ENCODE results near the gene HDAC9.
"Not testable (repeated sequence)": the region's sequence is repeated elsewhere in the genome, so short reads cannot be mapped to it uniquely, and the experiment has no call there.

Gene HDAC9

GRCh38 chr7:18993933-18994668 lies 498.6 kb downstream of the HDAC9 start:
- peak; percentile 22 for DNase-seq (ENCODE audit: insufficient read length, low spot score)
- no peak for FAIRE-seq

GRCh38 chr7:18995270-18995671 lies 499.7 kb downstream of the HDAC9 start:
- DNase-seq (ENCODE audit: insufficient read length, low spot score): no peak
- FAIRE-seq: no peak

DNA sequence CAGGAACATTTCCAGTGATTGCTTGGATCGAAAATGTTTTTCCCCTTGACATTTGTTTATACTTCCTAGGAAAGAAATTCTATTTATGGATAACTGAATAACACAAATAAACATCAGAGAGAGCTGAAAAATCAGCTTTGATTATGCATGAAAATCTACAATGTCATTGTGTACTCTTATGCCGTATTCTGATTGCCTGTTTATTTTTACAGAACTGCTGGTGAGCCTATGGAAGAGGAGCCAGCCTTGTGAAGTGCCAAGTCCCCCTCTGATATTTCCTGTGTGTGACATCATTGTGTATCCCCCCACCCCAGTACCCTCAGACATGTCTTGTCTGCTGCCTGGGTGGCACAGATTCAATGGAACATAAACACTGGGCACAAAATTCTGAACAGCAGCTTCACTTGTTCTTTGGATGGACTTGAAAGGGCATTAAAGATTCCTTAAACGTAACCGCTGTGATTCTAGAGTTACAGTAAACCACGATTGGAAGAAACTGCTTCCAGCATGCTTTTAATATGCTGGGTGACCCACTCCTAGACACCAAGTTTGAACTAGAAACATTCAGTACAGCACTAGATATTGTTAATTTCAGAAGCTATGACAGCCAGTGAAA lies 500.4 kb downstream of the HDAC9 start:
- FAIRE-seq (no peak), DNase-seq (ENCODE audit: insufficient read length, low spot score) (no peak)

GRCh38 chr7:18996583-18996982 lies 501.0 kb downstream of the HDAC9 start:
- no peak for FAIRE-seq
- no peak for DNase-seq (ENCODE audit: insufficient read length, low spot score)

DNA sequence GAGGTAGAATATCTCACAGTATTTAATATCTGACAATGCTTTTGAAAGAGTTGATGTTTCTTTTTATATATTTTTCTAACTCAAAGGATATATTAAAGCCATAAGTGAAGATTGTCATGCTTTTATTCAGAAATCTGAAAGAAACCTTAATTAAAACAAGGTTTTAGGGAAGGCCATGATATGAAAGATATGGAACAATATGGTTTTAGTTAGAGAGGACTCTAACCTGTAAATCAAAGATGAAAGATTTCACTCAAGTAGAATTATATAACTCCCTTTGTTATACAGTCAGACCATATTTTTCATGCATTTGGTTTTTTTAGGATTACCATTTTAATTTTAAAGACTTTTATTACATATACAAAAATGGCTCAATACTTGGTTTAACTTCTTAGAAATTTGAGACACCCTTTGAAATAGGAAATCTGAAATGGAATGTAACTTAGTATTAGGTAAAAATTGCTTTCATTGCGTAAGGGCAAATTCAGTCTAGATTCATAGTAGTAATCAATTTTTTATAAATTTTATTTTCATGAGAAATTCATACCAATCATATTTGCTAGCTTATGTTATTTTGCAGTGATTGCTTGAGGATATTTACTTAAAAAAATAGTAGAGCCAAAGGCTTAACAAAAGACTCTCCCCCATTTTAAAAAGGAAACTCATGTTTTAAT lies 502.1 kb downstream of the HDAC9 start:
- DNase-seq (ENCODE audit: insufficient read length, low spot score): no peak
- no peak for FAIRE-seq

- FAIRE-seq (no peak), DNase-seq (ENCODE audit: insufficient read length, low spot score) (no peak)
These were observed 504.9 kb downstream of the HDAC9 start for GRCh38 chr7:19000410-19000809.

GRCh38 chr7:19001854-19002253 lies 506.3 kb downstream of the HDAC9 start:
- FAIRE-seq (no peak), DNase-seq (ENCODE audit: insufficient read length, low spot score) (no peak)

DNA sequence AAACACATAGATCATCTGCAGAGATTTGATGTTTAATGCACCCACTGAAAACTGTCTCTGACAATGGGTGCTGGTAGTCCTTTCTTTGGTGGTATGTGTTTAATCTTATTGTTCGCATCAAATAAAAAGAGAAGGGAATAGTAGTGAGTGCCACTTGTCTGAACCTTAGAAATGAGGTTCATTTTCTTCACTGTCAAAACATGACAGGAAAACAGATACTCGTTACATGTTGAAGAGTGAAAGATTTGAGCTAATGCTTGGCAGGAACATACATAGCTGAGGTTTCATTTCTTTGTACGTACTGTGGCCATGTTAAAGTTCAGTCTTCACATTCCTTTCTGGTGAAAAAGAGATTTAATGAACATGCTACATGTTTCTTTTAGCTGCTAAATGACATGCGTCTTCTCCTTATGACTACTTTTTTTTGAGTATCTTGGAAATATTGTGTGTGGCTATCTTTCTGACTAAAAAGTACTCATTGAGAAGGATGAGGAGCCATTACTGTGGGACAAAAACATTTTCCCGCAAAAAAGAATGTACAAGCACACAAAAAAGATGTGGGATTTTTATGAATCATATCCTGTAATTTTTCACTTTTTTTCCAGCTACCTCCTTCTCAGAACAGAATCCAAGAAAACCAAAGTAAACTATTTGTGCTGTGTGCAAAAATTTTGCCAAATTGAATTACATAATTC lies 513.8 kb downstream of the HDAC9 start:
- FAIRE-seq: no peak

DNA sequence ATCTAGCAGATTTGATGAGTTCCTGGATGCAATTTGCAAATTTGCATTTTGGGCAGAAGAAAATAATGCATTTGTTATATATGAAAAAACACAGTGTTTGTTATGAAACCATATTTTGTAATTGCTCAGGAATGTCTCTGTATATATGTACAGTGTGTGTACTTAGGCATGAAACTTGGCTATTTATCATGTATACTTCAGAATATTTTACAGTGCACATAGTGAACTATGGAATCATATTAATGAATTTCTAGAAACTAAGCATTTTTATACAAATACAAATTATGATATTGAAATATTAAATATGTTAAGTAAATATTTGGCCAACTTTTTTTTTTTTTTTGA lies 514.4 kb downstream of the HDAC9 start:
- FAIRE-seq (no peak), DNase-seq (ENCODE audit: insufficient read length, low spot score) (no peak)

More for the DNA sequence above, 513.8 kb downstream of the HDAC9 start:
- DNase-seq (ENCODE audit: insufficient read length, low spot score): no peak

- no peak for FAIRE-seq
- DNase-seq (ENCODE audit: insufficient read length, low spot score): no peak
These were observed 515.7 kb downstream of the HDAC9 start for GRCh38 chr7:19011212-19011611.

GRCh38 chr7:19015098-19015497 lies 519.5 kb downstream of the HDAC9 start:
- FAIRE-seq: no peak
- no peak for DNase-seq (ENCODE audit: insufficient read length, low spot score)

DNA sequence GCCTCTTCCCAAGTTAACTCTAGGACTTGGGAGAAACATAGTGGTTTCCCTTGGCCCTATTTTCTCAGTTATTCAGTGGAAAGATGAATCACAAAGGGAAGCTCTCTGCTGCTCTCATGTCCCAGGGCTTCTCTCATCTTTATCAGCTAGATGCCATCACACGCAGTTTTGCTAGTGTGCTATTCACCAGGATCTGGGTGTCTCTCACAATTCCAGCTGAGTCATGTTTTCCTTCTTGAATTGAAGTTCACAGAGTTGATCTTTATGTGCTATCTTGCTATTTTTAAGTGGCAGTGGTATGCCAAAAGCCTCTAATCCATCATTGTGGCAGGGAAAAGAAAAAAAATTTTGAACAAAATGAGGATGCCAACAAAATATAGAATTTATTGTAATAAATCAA lies 520.6 kb downstream of the HDAC9 start:
- FAIRE-seq: no peak

DNA sequence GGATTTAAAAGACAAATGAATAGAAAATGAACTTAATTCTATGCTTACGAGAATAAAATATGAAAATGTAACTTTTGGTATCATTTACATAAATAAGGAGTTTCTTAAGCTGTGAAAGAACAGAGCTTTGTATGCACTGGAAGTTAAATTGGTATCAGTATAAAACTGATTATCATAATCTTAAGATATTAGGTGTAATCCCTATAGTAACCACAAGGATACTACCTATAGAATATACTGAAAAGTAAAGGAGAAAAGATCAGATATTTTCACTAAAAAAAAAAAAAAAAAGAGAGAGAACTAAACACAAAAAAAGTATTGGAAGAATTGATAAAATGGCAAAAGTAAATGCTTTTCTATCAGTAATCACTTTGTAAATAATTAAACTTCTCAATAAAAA lies 521.8 kb downstream of the HDAC9 start:
- DNase-seq (ENCODE audit: insufficient read length, low spot score) (no peak), FAIRE-seq (no peak)

More for the DNA sequence above, 520.6 kb downstream of the HDAC9 start:
- no peak for DNase-seq (ENCODE audit: insufficient read length, low spot score)

- FAIRE-seq (no peak), DNase-seq (ENCODE audit: insufficient read length, low spot score) (no peak)
These were observed 524.5 kb downstream of the HDAC9 start for GRCh38 chr7:19020062-19020461.

DNA sequence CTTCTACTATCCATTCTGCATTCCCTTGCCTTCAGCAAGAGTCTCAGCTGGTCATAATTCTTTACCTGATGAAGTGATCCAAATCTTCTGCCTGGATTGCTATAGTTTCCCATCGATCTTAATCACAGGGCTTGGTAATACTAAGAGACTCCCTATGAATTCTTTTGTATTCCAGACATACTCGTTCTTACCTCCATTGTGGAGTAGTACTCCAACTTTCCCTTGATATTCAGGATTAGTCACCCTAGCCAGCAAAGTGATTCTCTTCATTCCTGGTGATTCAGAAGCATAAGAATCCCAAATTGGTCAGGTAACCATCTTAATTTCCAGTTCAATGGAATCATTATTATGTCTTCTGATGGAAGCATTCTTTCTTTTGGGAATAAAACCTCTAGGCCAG lies 525.2 kb downstream of the HDAC9 start:
- no peak for FAIRE-seq

DNA sequence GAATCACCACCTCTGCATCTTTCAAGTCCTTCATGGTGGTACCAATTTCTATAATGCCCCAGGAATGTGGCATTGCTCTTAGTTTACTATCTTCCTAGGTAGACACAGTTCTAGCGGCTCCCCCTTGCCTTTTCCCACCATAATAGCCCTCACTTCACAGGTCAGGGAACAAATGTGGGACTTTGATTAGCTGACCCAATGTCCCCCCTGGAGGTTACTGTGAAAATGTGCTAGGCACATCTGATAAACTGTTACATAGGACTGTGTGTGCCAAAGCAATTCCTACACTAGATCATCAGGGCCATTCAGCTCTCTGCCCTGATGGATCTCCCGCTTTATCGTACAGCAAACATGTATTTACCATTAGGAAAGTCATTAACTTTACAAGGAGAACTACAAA lies 527.9 kb downstream of the HDAC9 start:
- DNase-seq (ENCODE audit: insufficient read length, low spot score) (no peak), FAIRE-seq (no peak)

More for the DNA sequence above, 525.2 kb downstream of the HDAC9 start:
- DNase-seq (ENCODE audit: insufficient read length, low spot score): no peak

GRCh38 chr7:19024261-19024660 lies 528.7 kb downstream of the HDAC9 start:
- DNase-seq (ENCODE audit: insufficient read length, low spot score) (peak; percentile 14), FAIRE-seq (no peak)

- DNase-seq (ENCODE audit: insufficient read length, low spot score) (no peak), FAIRE-seq (no peak)
These were observed 531.3 kb downstream of the HDAC9 start for GRCh38 chr7:19026888-19027287.

GRCh38 chr7:19030281-19030680 lies 534.7 kb downstream of the HDAC9 start:
- FAIRE-seq: no peak

GRCh38 chr7:19032942-19033341 lies 537.4 kb downstream of the HDAC9 start:
- DNase-seq (ENCODE audit: insufficient read length, low spot score); FAIRE-seq: not testable (repeated sequence)

More at GRCh38 chr7:19030281-19030680, 534.7 kb downstream of the HDAC9 start:
- no peak for DNase-seq (ENCODE audit: insufficient read length, low spot score)

- no peak for FAIRE-seq
- DNase-seq (ENCODE audit: insufficient read length, low spot score): peak; percentile 12
These were observed 556.3 kb downstream of the HDAC9 start for GRCh38 chr7:19051767-19052375.

Data from HTR-8/SVneo (cell line).